H1 (cell line): Measurements from ENCODE around the gene ARHGAP32.

Experiments
- CHD2 ChIP-seq: IDR thresholded peaks from 2 replicates; pipeline ENCODE4 v1.6.1; 2012; ENCODE audit warnings: low read length, improper control_type of control experiment
- CTCF ChIP-seq, 3 experiments: IDR thresholded peaks; 1 replicate in 2 of 3; 2 replicates in 1 of 3; pipeline versions ENCODE4 v1.5.1 to v1.6.1; 2011; ENCODE audit warnings: low read length in 3 of 3, mild to moderate bottlenecking in 3 of 3, inconsistent platforms in 2 of 3, low read depth in 1 of 3, moderate library complexity in 1 of 3; ENCODE audit not compliant: insufficient read depth in 1 of 3; ENCODE audit errors: control extremely low read depth in 1 of 3
- EZH2 ChIP-seq: fragments of 200-600 bp; sonication (generic); IDR thresholded peaks from 2 replicates; pipeline ENCODE4 v1.7.1; 2012; ENCODE audit warnings: low read depth, mild to moderate bottlenecking, moderate library complexity, low read length, inconsistent platforms; ENCODE audit not compliant: severe bottlenecking
- GABPA ChIP-seq: IDR thresholded peaks from 2 replicates; pipeline ENCODE4 v1.6.1; 2011; ENCODE audit warnings: mild to moderate bottlenecking, low read length, moderate library complexity, borderline replicate concordance; ENCODE audit not compliant: insufficient read depth
- POLR2A ChIP-seq, 2 experiments: IDR thresholded peaks; 1 replicate in 1 of 2; 2 replicates in 1 of 2; pipeline ENCODE4 v1.6.1; 2011; ENCODE audit warnings: low read depth in 2 of 2, low read length in 2 of 2, mild to moderate bottlenecking in 2 of 2; ENCODE audit errors: control extremely low read depth in 1 of 2
- POLR2AphosphoS5 ChIP-seq: IDR thresholded peaks from 2 replicates; pipeline ENCODE4 v1.6.1; 2011; ENCODE audit warnings: low read depth, low read length
- TAF1 ChIP-seq: IDR thresholded peaks from 2 replicates; pipeline ENCODE4 v1.6.1; 2011; ENCODE audit warnings: mild to moderate bottlenecking, low read depth, low read length

- TF ChIP-seq GABPA: no peak
- TF ChIP-seq POLR2AphosphoS5: no peak
- TF ChIP-seq EZH2: no peak
- no peak for TF ChIP-seq POLR2A (IDR thresholded peaks at IDR 0.05; ENCODE audit: control extremely low read depth in 1 of 2, low read depth in 2 of 2, low read length in 2 of 2)
- TF ChIP-seq CHD2: no peak
- no peak for TF ChIP-seq CTCF (IDR thresholded peaks at IDR 0.05; ENCODE audit: control extremely low read depth in 1 of 3, insufficient read depth in 1 of 3, low read depth in 1 of 3, low read length in 3 of 3)
- TF ChIP-seq TAF1: no peak
These were observed 174.0 kb downstream of the ARHGAP32 start for GRCh38 chr11:129018126-129018525.
